Prostate gland (tissue), 2 donors: Measurements from ENCODE around the gene BNC1.

Source experiments
- POLR2A ChIP-seq: fragments of 450-650 bp; IDR thresholded peaks from one replicate; pipeline ENCODE4 v1.6.1; 2016; ENCODE audit warnings: antibody characterized with exemption, mild to moderate bottlenecking
- POLR2AphosphoS5 ChIP-seq: sonication (generic); formaldehyde crosslinking; IDR thresholded peaks from one replicate; pipeline ENCODE4 v1.6.1; 2017; ENCODE audit warnings: antibody characterized with exemption
- TF ChIP-seq, protein P1 (sequence below), 4 experiments: fragments of 200-600 bp in 2 of 4; fragments of 450-650 bp in 2 of 4; sonication (generic) in 2 of 4; IDR thresholded peaks; 1 replicate in 3 of 4; 2 replicates in 1 of 4; pipeline ENCODE4 v1.5.1; 2016 to 2019; ENCODE audit warnings: antibody characterized with exemption in 4 of 4, mild to moderate bottlenecking in 2 of 4, moderate library complexity in 2 of 4

DNA sequence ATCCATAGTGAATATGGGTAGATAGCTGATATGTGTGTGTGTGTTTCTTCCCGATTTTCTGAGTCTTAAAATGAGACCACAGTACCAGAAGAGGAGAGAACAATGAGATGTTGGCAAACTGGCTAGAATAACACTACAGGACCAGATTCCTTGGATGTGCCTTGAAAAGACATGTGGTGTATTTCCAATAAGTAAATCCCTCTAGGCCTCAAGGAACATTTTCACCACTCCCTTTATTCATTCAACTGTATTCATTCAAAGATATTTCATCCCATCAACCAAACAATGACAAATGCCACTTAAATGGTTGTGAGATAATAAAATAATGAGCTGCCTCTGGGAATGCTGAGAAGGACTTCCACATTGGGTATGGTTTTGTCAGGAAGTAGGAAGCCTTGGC, 8.7 kb upstream of the BNC1 start:
- TF ChIP-seq POLR2A (no peak), POLR2AphosphoS5 (no peak)
- TF ChIP-seq, protein P1, sequence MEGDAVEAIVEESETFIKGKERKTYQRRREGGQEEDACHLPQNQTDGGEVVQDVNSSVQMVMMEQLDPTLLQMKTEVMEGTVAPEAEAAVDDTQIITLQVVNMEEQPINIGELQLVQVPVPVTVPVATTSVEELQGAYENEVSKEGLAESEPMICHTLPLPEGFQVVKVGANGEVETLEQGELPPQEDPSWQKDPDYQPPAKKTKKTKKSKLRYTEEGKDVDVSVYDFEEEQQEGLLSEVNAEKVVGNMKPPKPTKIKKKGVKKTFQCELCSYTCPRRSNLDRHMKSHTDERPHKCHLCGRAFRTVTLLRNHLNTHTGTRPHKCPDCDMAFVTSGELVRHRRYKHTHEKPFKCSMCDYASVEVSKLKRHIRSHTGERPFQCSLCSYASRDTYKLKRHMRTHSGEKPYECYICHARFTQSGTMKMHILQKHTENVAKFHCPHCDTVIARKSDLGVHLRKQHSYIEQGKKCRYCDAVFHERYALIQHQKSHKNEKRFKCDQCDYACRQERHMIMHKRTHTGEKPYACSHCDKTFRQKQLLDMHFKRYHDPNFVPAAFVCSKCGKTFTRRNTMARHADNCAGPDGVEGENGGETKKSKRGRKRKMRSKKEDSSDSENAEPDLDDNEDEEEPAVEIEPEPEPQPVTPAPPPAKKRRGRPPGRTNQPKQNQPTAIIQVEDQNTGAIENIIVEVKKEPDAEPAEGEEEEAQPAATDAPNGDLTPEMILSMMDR (IDR thresholded peaks at IDR 0.05), result no peak
